ENCODE results near the gene NKD1.

DNA sequence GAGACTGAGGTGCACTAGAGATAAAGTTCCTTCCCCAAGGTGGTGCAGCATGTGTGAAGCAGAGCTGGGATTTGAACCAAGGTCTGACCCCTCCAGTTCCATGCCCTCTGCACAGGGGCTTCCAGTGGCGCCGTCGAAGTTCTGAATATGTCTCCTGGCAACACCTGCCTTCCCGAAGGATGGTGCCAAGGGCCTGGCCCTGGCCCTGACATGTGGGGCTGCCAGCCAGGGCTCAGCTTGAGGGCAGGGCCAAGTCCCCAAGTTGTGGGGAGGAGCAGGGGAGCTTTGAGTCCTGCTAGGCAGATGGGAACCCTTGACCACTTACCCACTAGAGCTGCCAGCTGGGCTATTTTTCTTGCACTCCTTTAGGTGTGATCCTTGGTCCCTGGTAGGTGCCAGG, 56.4 kb downstream of the NKD1 start:
- TF ChIP-seq, protein P1, sequence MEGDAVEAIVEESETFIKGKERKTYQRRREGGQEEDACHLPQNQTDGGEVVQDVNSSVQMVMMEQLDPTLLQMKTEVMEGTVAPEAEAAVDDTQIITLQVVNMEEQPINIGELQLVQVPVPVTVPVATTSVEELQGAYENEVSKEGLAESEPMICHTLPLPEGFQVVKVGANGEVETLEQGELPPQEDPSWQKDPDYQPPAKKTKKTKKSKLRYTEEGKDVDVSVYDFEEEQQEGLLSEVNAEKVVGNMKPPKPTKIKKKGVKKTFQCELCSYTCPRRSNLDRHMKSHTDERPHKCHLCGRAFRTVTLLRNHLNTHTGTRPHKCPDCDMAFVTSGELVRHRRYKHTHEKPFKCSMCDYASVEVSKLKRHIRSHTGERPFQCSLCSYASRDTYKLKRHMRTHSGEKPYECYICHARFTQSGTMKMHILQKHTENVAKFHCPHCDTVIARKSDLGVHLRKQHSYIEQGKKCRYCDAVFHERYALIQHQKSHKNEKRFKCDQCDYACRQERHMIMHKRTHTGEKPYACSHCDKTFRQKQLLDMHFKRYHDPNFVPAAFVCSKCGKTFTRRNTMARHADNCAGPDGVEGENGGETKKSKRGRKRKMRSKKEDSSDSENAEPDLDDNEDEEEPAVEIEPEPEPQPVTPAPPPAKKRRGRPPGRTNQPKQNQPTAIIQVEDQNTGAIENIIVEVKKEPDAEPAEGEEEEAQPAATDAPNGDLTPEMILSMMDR (IDR thresholded peaks at IDR 0.05) = no peak
- TF ChIP-seq POLR2A (IDR thresholded peaks at IDR 0.05) = no peak
